Sigmoid colon (tissue), 3 donors: Measurements from ENCODE around the gene NDUFB10.

ENCODE experiments used
- CTCF ChIP-seq, 4 experiments: fragments of 450-650 bp in 3 of 4; fragments of 200-600 bp in 1 of 4; IDR thresholded peaks; one replicate each; pipeline ENCODE4 v1.5.1; 2016 to 2019; ENCODE audit warnings: antibody characterized with exemption in 4 of 4, mild to moderate bottlenecking in 3 of 4, moderate library complexity in 2 of 4
- POLR2A ChIP-seq, 2 donors: fragments of 450-650 bp; IDR thresholded peaks; one replicate each; pipeline ENCODE4 v1.6.1; 2016; ENCODE audit warnings: antibody characterized with exemption in 2 of 2, mild to moderate bottlenecking in 2 of 2, moderate library complexity in 2 of 2

- TF ChIP-seq CTCF (IDR thresholded peaks at IDR 0.05) (no peak), POLR2A (IDR thresholded peaks at IDR 0.05) (no peak)
Measured at GRCh38 chr16:1997494-1998359, 38.4 kb downstream of the NDUFB10 start.
